Dermis microvascular lymphatic vessel endothelial cell (primary cell): ENCODE measurements around the gene ZNF524. TPM values are rescaled to one million over a fixed set of nuclear protein-coding genes. Genes with fewer than 3 reads are reported as not detected.

Experiments
- total RNA-seq: library from RNA; depleted of rRNA; stranded (reverse); fragments of >200 nt; gene quantifications from 2 replicates; pipeline ENCODE4 v1.2.1, GENCODE V29; 2014

The ZNF524 gene
- total RNA-seq, 1 donor from 2014 or later: 6.9 TPM

Other genes with a start within 250 kb of the ZNF524 start
- not detected in 2 replicates for gene COX6B2, start 245.6 kb upstream of the ZNF524 start, total RNA-seq
- not detected in 2 replicates for gene GARIN5B, start 237.0 kb upstream of the ZNF524 start, total RNA-seq
- gene IL11, start 229.8 kb upstream of the ZNF524 start, total RNA-seq: under 0.01 and 0.13 TPM in 2 replicates
- gene TMEM190, start 223.5 kb upstream of the ZNF524 start, total RNA-seq: not detected in 2 replicates
- 0.26 and 0.63 TPM in 2 replicates for gene TMEM238, start 216.0 kb upstream of the ZNF524 start, total RNA-seq
- 126 and 262 TPM in 2 replicates for gene RPL28, start 214.4 kb upstream of the ZNF524 start, total RNA-seq
- gene UBE2S, start 192.5 kb upstream of the ZNF524 start, total RNA-seq: 40.6 and 54.6 TPM in 2 replicates
- not detected in 2 replicates for gene SHISA7, start 157.0 kb upstream of the ZNF524 start, total RNA-seq
- 61.0 and 75.9 TPM in 2 replicates for gene ISOC2, start 138.6 kb upstream of the ZNF524 start, total RNA-seq
- gene C19orf85, start 135.5 kb upstream of the ZNF524 start, total RNA-seq: not detected in 2 replicates
- gene ZNF628, start 123.7 kb upstream of the ZNF524 start, total RNA-seq: 0.77 and 2.1 TPM in 2 replicates
- gene NAT14, start 115.1 kb upstream of the ZNF524 start, total RNA-seq: 8.9 and 9.1 TPM in 2 replicates
- gene SSC5D, start 111.9 kb upstream of the ZNF524 start, total RNA-seq: under 0.01 and 0.13 TPM in 2 replicates
- not detected in 2 replicates for gene SBK2, start 63.2 kb upstream of the ZNF524 start, total RNA-seq
- gene SBK3, start 54.7 kb upstream of the ZNF524 start, total RNA-seq: 0.13 and 0.26 TPM in 2 replicates
- 1.9 and 3.5 TPM in 2 replicates for gene ZNF579, start 19.4 kb upstream of the ZNF524 start, total RNA-seq
- gene FIZ1, start 771 bp upstream of the ZNF524 start, total RNA-seq: 2.6 and 3.3 TPM in 2 replicates
- gene ZNF865, start 5.4 kb downstream of the ZNF524 start, total RNA-seq: 0.39 and 1.5 TPM in 2 replicates
- gene ZNF784, start 24.3 kb downstream of the ZNF524 start, total RNA-seq: 3.3 and 4.9 TPM in 2 replicates
- 1.0 and 3.0 TPM in 2 replicates for gene ZNF580, start 40.7 kb downstream of the ZNF524 start, total RNA-seq
- 20.0 and 25.8 TPM in 2 replicates for gene ZNF581, start 43.4 kb downstream of the ZNF524 start, total RNA-seq
- gene CCDC106, start 47.9 kb downstream of the ZNF524 start, total RNA-seq: 4.6 and 9.5 TPM in 2 replicates
- gene U2AF2, start 54.7 kb downstream of the ZNF524 start, total RNA-seq: 84.0 and 95.8 TPM in 2 replicates
- 25.0 and 59.2 TPM in 2 replicates for gene EPN1, start 74.9 kb downstream of the ZNF524 start, total RNA-seq
- gene NLRP9, start 138.1 kb downstream of the ZNF524 start, total RNA-seq: not detected in 2 replicates
- gene RFPL4A, start 158.8 kb downstream of the ZNF524 start, total RNA-seq: 1.3 and 3.4 TPM in 2 replicates
- gene RFPL4AL1, start 168.8 kb downstream of the ZNF524 start, total RNA-seq: 0.51 TPM in 1 of 2 replicates, not detected in the other
- gene NLRP11, start 231.7 kb downstream of the ZNF524 start, total RNA-seq: under 0.01 TPM in 2 replicates
- gene NLRP4, start 236.3 kb downstream of the ZNF524 start, total RNA-seq: not detected in 2 replicates